ENCODE measurements around the gene LCMT2.
A peak's percentile ranks its signal among the peaks of the same experiment; 100 is the strongest.

The LCMT2 gene

GRCh38 chr15:43329217-43329959 is 985 bp downstream of the LCMT2 start:
- TF ChIP-seq CTCF (IDR thresholded peaks at IDR 0.05; ENCODE audit: low read length, missing control alignments) = no peak
- no peak for DNase-seq (ENCODE audit: low read depth)
- H3K4me3 ChIP-seq (replicated peaks; ENCODE audit: low read depth, low read length) = peak overlapping the region; percentile 76

GRCh38 chr15:43325039-43325684 is 5.2 kb downstream of the LCMT2 start:
- no peak overlapping the region for H3K4me3 ChIP-seq (replicated peaks; ENCODE audit: low read depth, low read length)
- no peak for TF ChIP-seq CTCF (IDR thresholded peaks at IDR 0.05; ENCODE audit: low read length, missing control alignments)
- DNase-seq (ENCODE audit: low read depth) = no peak

GRCh38 chr15:43318990-43319771 is 11.2 kb downstream of the LCMT2 start:
- TF ChIP-seq CTCF (IDR thresholded peaks at IDR 0.05; ENCODE audit: low read length, missing control alignments) = no peak
- no peak overlapping the region for H3K4me3 ChIP-seq (replicated peaks; ENCODE audit: low read depth, low read length)
- no peak for DNase-seq (ENCODE audit: low read depth)

- H3K4me3 ChIP-seq (replicated peaks; ENCODE audit: low read depth, low read length) = no peak overlapping the region
- no peak for DNase-seq (ENCODE audit: low read depth)
- TF ChIP-seq CTCF (IDR thresholded peaks at IDR 0.05; ENCODE audit: low read length, missing control alignments) = no peak
These were observed 12.7 kb downstream of the LCMT2 start for GRCh38 chr15:43317566-43318184.

- no peak for TF ChIP-seq CTCF (IDR thresholded peaks at IDR 0.05; ENCODE audit: low read length, missing control alignments)
- DNase-seq (ENCODE audit: low read depth) = no peak
- H3K4me3 ChIP-seq (replicated peaks; ENCODE audit: low read depth, low read length) = no peak overlapping the region
These were observed 13.4 kb downstream of the LCMT2 start for GRCh38 chr15:43316971-43317346.

- peak; percentile 50 for DNase-seq (ENCODE audit: low read depth)
- H3K4me3 ChIP-seq (replicated peaks; ENCODE audit: low read depth, low read length) = no peak overlapping the region
- no peak for TF ChIP-seq CTCF (IDR thresholded peaks at IDR 0.05; ENCODE audit: low read length, missing control alignments)
These were observed 14.1 kb downstream of the LCMT2 start for GRCh38 chr15:43316016-43316970.

All from fibroblast of pulmonary artery (primary cell).